Uterus (tissue), 2 donors: ENCODE measurements around the gene PCDHGB1.

ENCODE experiments used
- CTCF ChIP-seq, 4 experiments: fragments of 200-600 bp in 2 of 4; fragments of 450-650 bp in 2 of 4; sonication (generic) in 2 of 4; IDR thresholded peaks; one replicate each; pipeline ENCODE4 v1.5.1; 2016 to 2019; ENCODE audit warnings: antibody characterized with exemption in 4 of 4, mild to moderate bottlenecking in 2 of 4, moderate library complexity in 1 of 4
- POLR2A ChIP-seq, 2 donors: fragments of 450-650 bp; IDR thresholded peaks; one replicate each; pipeline ENCODE4 v1.6.1; 2016; ENCODE audit warnings: antibody characterized with exemption in 2 of 2, mild to moderate bottlenecking in 1 of 2, moderate library complexity in 1 of 2

GRCh38 chr5:141363952-141364660, 14.2 kb downstream of the PCDHGB1 start, which contains the start of gene PCDHGA5:
- TF ChIP-seq CTCF (IDR thresholded peaks at IDR 0.05) (no peak), POLR2A (IDR thresholded peaks at IDR 0.05) (no peak)
